ENCODE measurements around the gene MNT.

DNA sequence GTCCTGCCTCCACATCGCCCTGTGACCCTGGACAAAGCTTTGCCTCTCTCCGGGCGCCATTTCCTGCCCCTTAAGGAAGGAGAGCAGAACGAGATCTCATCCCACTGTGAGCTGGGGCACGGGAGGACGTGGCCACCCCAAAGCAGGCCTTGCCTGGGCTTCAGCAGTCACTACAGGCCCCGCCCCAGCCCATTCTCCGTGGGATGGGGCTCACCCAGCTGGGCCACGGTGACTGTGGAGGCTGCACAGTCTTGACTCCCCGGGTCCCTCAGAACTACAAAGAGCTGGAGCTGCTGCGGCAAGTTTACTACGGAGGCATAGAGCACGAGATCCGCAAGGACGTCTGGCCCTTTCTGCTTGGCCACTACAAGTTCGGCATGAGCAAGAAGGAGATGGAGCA is 28.2 kb downstream of the MNT start:
- TF ChIP-seq, protein P1, sequence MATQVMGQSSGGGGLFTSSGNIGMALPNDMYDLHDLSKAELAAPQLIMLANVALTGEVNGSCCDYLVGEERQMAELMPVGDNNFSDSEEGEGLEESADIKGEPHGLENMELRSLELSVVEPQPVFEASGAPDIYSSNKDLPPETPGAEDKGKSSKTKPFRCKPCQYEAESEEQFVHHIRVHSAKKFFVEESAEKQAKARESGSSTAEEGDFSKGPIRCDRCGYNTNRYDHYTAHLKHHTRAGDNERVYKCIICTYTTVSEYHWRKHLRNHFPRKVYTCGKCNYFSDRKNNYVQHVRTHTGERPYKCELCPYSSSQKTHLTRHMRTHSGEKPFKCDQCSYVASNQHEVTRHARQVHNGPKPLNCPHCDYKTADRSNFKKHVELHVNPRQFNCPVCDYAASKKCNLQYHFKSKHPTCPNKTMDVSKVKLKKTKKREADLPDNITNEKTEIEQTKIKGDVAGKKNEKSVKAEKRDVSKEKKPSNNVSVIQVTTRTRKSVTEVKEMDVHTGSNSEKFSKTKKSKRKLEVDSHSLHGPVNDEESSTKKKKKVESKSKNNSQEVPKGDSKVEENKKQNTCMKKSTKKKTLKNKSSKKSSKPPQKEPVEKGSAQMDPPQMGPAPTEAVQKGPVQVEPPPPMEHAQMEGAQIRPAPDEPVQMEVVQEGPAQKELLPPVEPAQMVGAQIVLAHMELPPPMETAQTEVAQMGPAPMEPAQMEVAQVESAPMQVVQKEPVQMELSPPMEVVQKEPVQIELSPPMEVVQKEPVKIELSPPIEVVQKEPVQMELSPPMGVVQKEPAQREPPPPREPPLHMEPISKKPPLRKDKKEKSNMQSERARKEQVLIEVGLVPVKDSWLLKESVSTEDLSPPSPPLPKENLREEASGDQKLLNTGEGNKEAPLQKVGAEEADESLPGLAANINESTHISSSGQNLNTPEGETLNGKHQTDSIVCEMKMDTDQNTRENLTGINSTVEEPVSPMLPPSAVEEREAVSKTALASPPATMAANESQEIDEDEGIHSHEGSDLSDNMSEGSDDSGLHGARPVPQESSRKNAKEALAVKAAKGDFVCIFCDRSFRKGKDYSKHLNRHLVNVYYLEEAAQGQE (IDR thresholded peaks at IDR 0.05; ENCODE audit: insufficient read depth in 1 of 2, low read depth in 2 of 2, low read length in 2 of 2) = no peak
- TF ChIP-seq POLR2AphosphoS5 (IDR thresholded peaks at IDR 0.05; ENCODE audit: low read depth, low read length) = no peak

All from PFSK-1 (cell line).